RWPE1 (cell line): ENCODE measurements around the gene CDH26.

Experiments used
- CTCF ChIA-PET: fragments of 350-600 bp; sonication (Branson Sonifier 250); formaldehyde crosslinking; extraction: SDS; loops from one replicate; lab custom pipeline; 2021; lab: Yijun Ruan, JAX
- POLR2A ChIA-PET: fragments of 400-600 bp; formaldehyde crosslinking; extraction: SDS; loops from one replicate; lab custom pipeline; 2020; ENCODE audit warnings: antibody characterized with exemption; ENCODE audit not compliant: low non-redundant PET; lab: Yijun Ruan, JAX
- DNase-seq: peaks from one replicate; pipeline ENCODE4 v3.0.0; 2012; ENCODE audit warnings: low spot score
- H3K27ac ChIP-seq: fragments of 450-650 bp; 2 replicates; pipeline ENCODE4 v1.5.1; 2017
- CTCF ChIP-seq: fragments of 450-650 bp; conservative IDR thresholded peaks from 2 replicates; pipeline ENCODE4 v1.5.1; 2017; ENCODE audit warnings: low read depth, mild to moderate bottlenecking

The CDH26 gene

DNA sequence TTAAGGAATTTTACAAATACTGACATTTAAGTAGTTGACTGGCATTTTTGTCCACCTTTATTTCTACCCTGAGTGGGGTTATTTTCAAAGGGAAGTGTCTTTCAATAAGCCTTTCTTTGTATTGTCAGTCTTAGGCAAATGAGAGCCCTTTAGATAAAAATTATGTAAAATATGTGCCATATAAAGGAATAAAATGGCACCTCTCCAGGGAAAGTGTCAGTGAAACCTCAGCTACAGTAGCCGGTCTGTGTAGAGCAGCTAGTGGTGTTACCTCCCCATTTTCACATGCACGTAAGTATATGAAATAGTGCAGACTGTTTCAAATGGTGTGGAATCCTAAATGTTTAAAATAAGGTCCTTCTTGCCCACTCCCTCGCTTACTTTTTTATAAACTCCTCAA is 13.0 kb upstream of the CDH26 start:
- POLR2A ChIA-PET, result no interaction called here
- CTCF ChIA-PET, result interaction anchor here (1.2 to 4.1 kb wide), 3 partner anchors 9 to 11 kb away, joined by 6 to 16 read pairs (median 7); partner anchors contain the start of gene SYCP2
- DNase-seq, result no peak
- no peak for TF ChIP-seq CTCF
- no peak overlapping the region for H3K27ac ChIP-seq

DNA sequence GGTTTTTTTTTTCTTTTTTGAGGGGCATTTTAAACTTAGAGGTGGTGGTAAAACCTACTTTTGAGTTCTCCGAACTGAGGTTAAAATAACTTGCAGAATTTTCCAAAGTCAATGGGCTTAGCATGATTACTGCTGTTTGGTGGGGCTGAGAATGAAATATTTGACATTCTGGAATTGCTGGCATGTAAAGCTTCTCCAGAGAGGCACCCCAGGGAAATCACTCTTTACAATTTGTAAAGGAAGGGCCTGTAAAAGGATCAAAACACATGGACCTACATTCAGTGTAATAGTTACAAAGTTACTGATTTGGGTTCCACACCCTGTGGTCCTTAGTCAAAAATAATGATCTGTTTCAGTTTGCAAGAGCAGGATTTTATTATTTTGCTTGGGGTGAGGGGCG is 12.5 kb upstream of the CDH26 start:
- TF ChIP-seq CTCF, result no peak
- ChIA-PET CTCF (interaction anchor here (1.2 to 4.1 kb wide), 3 partner anchors 8 to 103 kb away, joined by 6 to 16 read pairs (median 6); partner anchors contain the start of gene SYCP2), POLR2A (no interaction called here)
- H3K27ac ChIP-seq, result no peak overlapping the region
- DNase-seq, result no peak

DNA sequence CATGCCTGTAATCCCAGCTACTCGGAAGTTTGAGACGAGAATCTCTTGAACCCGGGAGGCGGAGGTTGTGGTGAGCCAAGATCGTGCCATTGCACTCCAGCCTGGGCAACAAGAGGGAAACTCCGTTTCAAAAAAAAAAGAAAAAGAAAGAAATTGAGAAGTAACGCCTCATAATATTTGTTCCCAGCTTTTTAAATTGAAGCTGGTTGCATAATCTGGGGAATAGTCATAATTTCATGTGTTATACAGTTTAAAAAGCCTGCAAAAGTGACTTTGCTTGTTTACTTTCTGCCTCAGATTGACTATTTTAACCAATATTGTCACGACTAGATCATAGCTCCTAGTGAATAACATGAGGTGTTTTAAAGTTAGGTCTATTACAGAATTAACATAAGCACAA is 10.8 kb upstream of the CDH26 start:
- ChIA-PET POLR2A (no interaction called here), CTCF (interaction anchor here (0.9 to 4.1 kb wide), 5 partner anchors 13 to 105 kb away, joined by 3 to 16 read pairs (median 6); partner anchors contain the start of gene SYCP2)

GRCh38 chr20:59948212-59948611 is 10.0 kb upstream of the CDH26 start:
- no peak overlapping the region for H3K27ac ChIP-seq
- no peak for DNase-seq
- TF ChIP-seq CTCF, result no peak
- CTCF ChIA-PET, result interaction anchor here (0.6 to 4.1 kb wide), 10 partner anchors 8 to 802 kb away, joined by 3 to 19 read pairs (median 4); partner anchors contain the start of genes FAM217B, PPP1R3D and SYCP2
- POLR2A ChIA-PET, result no interaction called here

More for the DNA sequence above, 10.8 kb upstream of the CDH26 start:
- no peak for TF ChIP-seq CTCF
- no peak overlapping the region for H3K27ac ChIP-seq
- no peak for DNase-seq

DNA sequence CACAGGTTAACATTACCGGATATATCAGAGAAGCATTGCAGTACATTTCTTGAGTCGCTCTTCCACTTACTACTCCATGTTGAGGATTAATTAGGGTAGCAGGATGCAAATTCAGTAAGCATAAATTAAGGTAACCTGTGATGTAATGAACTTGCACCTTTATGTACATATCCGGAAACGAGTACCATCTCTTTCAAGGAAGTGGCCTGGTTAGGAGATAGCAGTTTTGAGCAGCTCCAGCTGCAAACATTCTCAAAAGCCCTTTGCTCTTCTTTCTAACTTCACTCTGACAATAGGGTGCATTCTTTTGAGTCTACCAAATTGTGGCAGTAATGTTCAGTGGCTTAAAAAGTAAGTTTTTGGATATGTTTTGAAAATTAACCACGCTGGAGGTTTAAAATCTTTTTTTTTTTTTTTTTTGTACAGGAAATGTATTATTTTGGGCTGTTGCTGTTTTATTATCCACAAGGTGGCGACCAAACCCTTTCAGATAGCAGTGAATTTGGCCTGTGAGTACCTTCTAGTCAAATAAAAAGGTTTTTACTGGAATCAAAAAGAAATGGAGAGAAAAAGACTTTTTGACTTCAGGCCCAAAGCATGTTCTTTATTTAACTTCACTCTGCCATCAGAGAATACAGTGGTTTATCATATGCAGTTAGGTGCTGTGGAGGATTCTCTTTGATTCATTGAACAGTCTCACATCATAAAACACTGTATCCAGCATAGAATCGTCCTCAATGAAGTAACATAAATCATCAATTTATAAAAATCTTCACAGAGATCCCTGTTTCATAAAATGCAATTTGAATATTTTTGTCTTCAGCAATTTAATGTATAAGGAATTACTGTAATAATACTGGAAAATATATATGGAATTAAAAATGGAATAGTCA is 9.1 kb upstream of the CDH26 start:
- DNase-seq, result peak; percentile 48
- CTCF ChIA-PET, result interaction anchor here (0.6 to 4.1 kb wide), 21 partner anchors 9 to 1973 kb away, joined by 3 to 19 read pairs (median 5); partner anchors contain the start of genes CDH26, FAM217B, PPP1R3D and SYCP2
- peak; percentile 94 for TF ChIP-seq CTCF
- POLR2A ChIA-PET, result no interaction called here
- no peak overlapping the region for H3K27ac ChIP-seq

DNA sequence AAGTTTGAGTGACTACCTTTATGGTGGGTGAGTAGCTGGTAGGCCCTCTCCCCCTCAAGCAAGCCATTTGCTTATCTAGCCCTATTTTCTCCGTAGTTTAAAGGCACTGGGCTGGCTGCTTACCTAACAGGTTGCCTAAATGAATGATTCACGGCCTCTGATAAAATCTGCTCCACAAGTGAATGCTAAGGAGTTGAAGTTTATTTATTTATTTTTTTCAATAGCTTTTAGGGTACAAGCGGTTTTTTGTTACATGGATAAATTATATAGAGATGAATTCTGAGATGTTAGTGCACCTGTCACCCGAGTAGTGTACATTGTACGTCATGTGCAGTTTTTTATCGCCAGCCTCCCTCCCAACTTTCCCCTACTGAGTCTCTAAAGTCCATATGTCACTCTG is 8.3 kb upstream of the CDH26 start:
- H3K27ac ChIP-seq, result no peak overlapping the region
- ChIA-PET POLR2A (no interaction called here), CTCF (interaction anchor here (0.6 to 3.0 kb wide), 8 partner anchors 10 to 389 kb away, joined by 3 to 19 read pairs (median 3); no protein-coding TSS in a partner anchor)
- no peak for DNase-seq
- no peak for TF ChIP-seq CTCF
